HG03139 (cell line): Measurements from ENCODE around the gene METAP1.
"Not testable (repeated sequence)": the region's sequence is repeated elsewhere in the genome, so short reads cannot be mapped to it uniquely, and the experiment has no call there.

ENCODE experiments used
- ATAC-seq: cut with Tn5 transposase; IDR thresholded peaks from one replicate; pipeline ENCODE4 v1.9.1; 2021; ENCODE audit not compliant: unreplicated experiment

The METAP1 gene

GRCh38 chr4:98996765-98997068, 1.2 kb downstream of the METAP1 start:
- ATAC-seq, result no peak

GRCh38 chr4:98997166-98997565, 1.6 kb downstream of the METAP1 start:
- ATAC-seq, result no peak

GRCh38 chr4:98998551-98998950, 3.0 kb downstream of the METAP1 start:
- no peak for ATAC-seq

- no peak for ATAC-seq
Measured at GRCh38 chr4:99002279-99002678, 6.8 kb downstream of the METAP1 start.

GRCh38 chr4:99008051-99008450, 12.5 kb downstream of the METAP1 start:
- no peak for ATAC-seq

- no peak for ATAC-seq
Measured at GRCh38 chr4:99011910-99012309, 16.4 kb downstream of the METAP1 start.

- no peak for ATAC-seq
Measured at GRCh38 chr4:99013402-99013843, 17.9 kb downstream of the METAP1 start.

- ATAC-seq, result no peak
Measured at GRCh38 chr4:99013884-99014523, 18.5 kb downstream of the METAP1 start.

GRCh38 chr4:99021386-99021785, 25.9 kb downstream of the METAP1 start:
- no peak for ATAC-seq

- ATAC-seq, result no peak
Measured at GRCh38 chr4:99022566-99022965, 27.0 kb downstream of the METAP1 start.

GRCh38 chr4:99023800-99024251, 28.3 kb downstream of the METAP1 start:
- ATAC-seq, result not testable (repeated sequence)

- ATAC-seq, result no peak
Measured at GRCh38 chr4:99024481-99025275, 29.2 kb downstream of the METAP1 start.

- ATAC-seq, result no peak
Measured at GRCh38 chr4:99025506-99025905, 30.0 kb downstream of the METAP1 start.

- no peak for ATAC-seq
Measured at GRCh38 chr4:99027304-99027703, 31.8 kb downstream of the METAP1 start.

GRCh38 chr4:99028187-99028586, 32.7 kb downstream of the METAP1 start:
- ATAC-seq, result no peak

- no peak for ATAC-seq
Measured at GRCh38 chr4:99029018-99029735, 33.7 kb downstream of the METAP1 start.

GRCh38 chr4:99029852-99030251, 34.3 kb downstream of the METAP1 start:
- no peak for ATAC-seq

GRCh38 chr4:99033956-99034355, 38.4 kb downstream of the METAP1 start:
- no peak for ATAC-seq

GRCh38 chr4:99038213-99038612, 42.7 kb downstream of the METAP1 start:
- ATAC-seq, result no peak

- ATAC-seq, result no peak
Measured at GRCh38 chr4:99043346-99043745, 47.8 kb downstream of the METAP1 start.

- no peak for ATAC-seq
Measured at GRCh38 chr4:99047710-99048109, 52.2 kb downstream of the METAP1 start.

- no peak for ATAC-seq
Measured at GRCh38 chr4:99052902-99053301, 57.4 kb downstream of the METAP1 start.
